Fibroblast of pulmonary artery (primary cell): Measurements from ENCODE around the gene GLS.
A peak's percentile ranks its signal among the peaks of the same experiment; 100 is the strongest.

Experiments
- DNase-seq: peaks from one replicate; pipeline ENCODE4 v3.0.0-alpha.2; 2010; ENCODE audit warnings: low read depth
- H3K4me3 ChIP-seq: replicated peaks from 2 replicates; pipeline ENCODE4 v1.5.1; 2011; ENCODE audit warnings: low read depth, mild to moderate bottlenecking, control low read depth, low read length, moderate library complexity
- CTCF ChIP-seq: IDR thresholded peaks from 2 replicates; pipeline ENCODE4 v1.5.1; 2011; ENCODE audit warnings: mild to moderate bottlenecking, control low read depth, low read length, inconsistent platforms; ENCODE audit errors: missing control alignments

The GLS gene

GRCh38 chr2:190910341-190911136 lies 29.9 kb downstream of the GLS start:
- TF ChIP-seq CTCF, result no peak
- H3K4me3 ChIP-seq, result no peak overlapping the region
- DNase-seq, result peak; percentile 29

GRCh38 chr2:190911813-190912212 lies 31.2 kb downstream of the GLS start:
- TF ChIP-seq CTCF, result no peak
- H3K4me3 ChIP-seq, result no peak overlapping the region
- DNase-seq, result no peak

- TF ChIP-seq CTCF, result no peak
- no peak overlapping the region for H3K4me3 ChIP-seq
- peak; percentile 41 for DNase-seq
Observed at GRCh38 chr2:190912726-190913125, 32.1 kb downstream of the GLS start.

- TF ChIP-seq CTCF, result no peak
- no peak for DNase-seq
- no peak overlapping the region for H3K4me3 ChIP-seq
Observed at GRCh38 chr2:190913725-190914124, 33.1 kb downstream of the GLS start.

- no peak for TF ChIP-seq CTCF
- no peak overlapping the region for H3K4me3 ChIP-seq
Observed at GRCh38 chr2:190916829-190917228, 36.2 kb downstream of the GLS start.

GRCh38 chr2:190920085-190920484 lies 39.5 kb downstream of the GLS start:
- no peak for DNase-seq
- no peak overlapping the region for H3K4me3 ChIP-seq
- TF ChIP-seq CTCF, result no peak

More at GRCh38 chr2:190916829-190917228, 36.2 kb downstream of the GLS start:
- no peak for DNase-seq

- H3K4me3 ChIP-seq, result no peak overlapping the region
- TF ChIP-seq CTCF, result no peak
- no peak for DNase-seq
Observed at GRCh38 chr2:190922376-190922775, 41.8 kb downstream of the GLS start.
